Measurements from ENCODE around the gene FBRS.
"Not testable (repeated sequence)": the region's sequence is repeated elsewhere in the genome, so short reads cannot be mapped to it uniquely, and the experiment has no call there.

The FBRS gene

GRCh38 chr16:30692396-30693064 lies 34.3 kb downstream of the FBRS start:
- H3K4me1 ChIP-seq (ENCODE audit: insufficient read depth, low read length): peaks cover 3% of the 10 kb centered on the region; the same call in 1 of the 2 replicates
- no peaks in the 10 kb centered on the region for H3K9me3 ChIP-seq (ENCODE audit: control insufficient read depth, insufficient read depth, low read length)
- no peak overlapping the region for H3K9ac ChIP-seq (ENCODE audit: low read depth, low read length)
- H3K36me3 ChIP-seq (ENCODE audit: insufficient read depth, low read length): no peaks in the 10 kb centered on the region

- H3K4me1 ChIP-seq (ENCODE audit: insufficient read depth, low read length): peaks cover 3% of the 10 kb centered on the region; the same call in 1 of the 2 replicates
- no peaks in the 10 kb centered on the region for H3K36me3 ChIP-seq (ENCODE audit: insufficient read depth, low read length)
- no peak overlapping the region for H3K9ac ChIP-seq (ENCODE audit: low read depth, low read length)
These were observed 36.9 kb downstream of the FBRS start for GRCh38 chr16:30694926-30695693.

GRCh38 chr16:30696646-30697045 lies 38.4 kb downstream of the FBRS start:
- H3K4me1 ChIP-seq (ENCODE audit: insufficient read depth, low read length); H3K36me3 ChIP-seq (ENCODE audit: insufficient read depth, low read length); H3K9ac ChIP-seq (ENCODE audit: low read depth, low read length); H3K9me3 ChIP-seq (ENCODE audit: control insufficient read depth, insufficient read depth, low read length): not testable (repeated sequence)

More at GRCh38 chr16:30694926-30695693, 36.9 kb downstream of the FBRS start:
- H3K9me3 ChIP-seq (ENCODE audit: control insufficient read depth, insufficient read depth, low read length): no peaks in the 10 kb centered on the region

- Histone ChIP-seq H3K9me3 (ENCODE audit: control insufficient read depth, insufficient read depth, low read length) (no peaks in the 10 kb centered on the region), H3K4me1 (ENCODE audit: insufficient read depth, low read length) (no peaks in the 10 kb centered on the region), H3K36me3 (ENCODE audit: insufficient read depth, low read length) (peaks cover 4% of the 10 kb centered on the region), H3K9ac (ENCODE audit: low read depth, low read length) (peak overlapping the region; percentile 94; the same call in 1 of the 2 replicates)
These were observed 39.3 kb downstream of the FBRS start for GRCh38 chr16:30697264-30698138.

GRCh38 chr16:30698139-30698815 lies 40.0 kb downstream of the FBRS start:
- Histone ChIP-seq H3K9ac (ENCODE audit: low read depth, low read length) (peak overlapping the region; percentile 94), H3K9me3 (ENCODE audit: control insufficient read depth, insufficient read depth, low read length) (no peaks in the 10 kb centered on the region), H3K36me3 (ENCODE audit: insufficient read depth, low read length) (peaks cover 4% of the 10 kb centered on the region), H3K4me1 (ENCODE audit: insufficient read depth, low read length) (no peaks in the 10 kb centered on the region)

GRCh38 chr16:30698816-30699614 lies 40.8 kb downstream of the FBRS start, which contains the start of gene SRCAP:
TSS of gene SRCAP (plus strand) at chr16:30699171. CDS start at chr16:30700825, 1,654 bp downstream.
- Histone ChIP-seq H3K4me1 (ENCODE audit: insufficient read depth, low read length) (no peaks in the 10 kb centered on the region), H3K9ac (ENCODE audit: low read depth, low read length) (peak within 1 kb of the TSS; percentile 94), H3K9me3 (ENCODE audit: control insufficient read depth, insufficient read depth, low read length) (no peaks in the 10 kb centered on the region), H3K36me3 (ENCODE audit: insufficient read depth, low read length) (peaks cover 4% of the 10 kb centered on the region)

- peaks cover 10% of the 10 kb centered on the region for H3K36me3 ChIP-seq (ENCODE audit: insufficient read depth, low read length)
These were observed 41.4 kb downstream of the FBRS start for GRCh38 chr16:30699615-30700099.

GRCh38 chr16:30700491-30700890 lies 42.3 kb downstream of the FBRS start:
- Histone ChIP-seq H3K9me3 (ENCODE audit: control insufficient read depth, insufficient read depth, low read length) (no peaks in the 10 kb centered on the region), H3K9ac (ENCODE audit: low read depth, low read length) (no peak overlapping the region), H3K4me1 (ENCODE audit: insufficient read depth, low read length) (no peaks in the 10 kb centered on the region), H3K36me3 (ENCODE audit: insufficient read depth, low read length) (peaks cover 13% of the 10 kb centered on the region)

More at GRCh38 chr16:30699615-30700099, 41.4 kb downstream of the FBRS start:
- Histone ChIP-seq H3K4me1 (ENCODE audit: insufficient read depth, low read length) (no peaks in the 10 kb centered on the region), H3K9ac (ENCODE audit: low read depth, low read length) (peak overlapping the region; percentile 94), H3K9me3 (ENCODE audit: control insufficient read depth, insufficient read depth, low read length) (no peaks in the 10 kb centered on the region)

- Histone ChIP-seq H3K36me3 (ENCODE audit: insufficient read depth, low read length) (peaks cover 14% of the 10 kb centered on the region), H3K9me3 (ENCODE audit: control insufficient read depth, insufficient read depth, low read length) (no peaks in the 10 kb centered on the region), H3K4me1 (ENCODE audit: insufficient read depth, low read length) (no peaks in the 10 kb centered on the region), H3K9ac (ENCODE audit: low read depth, low read length) (no peak overlapping the region)
These were observed 42.7 kb downstream of the FBRS start for GRCh38 chr16:30700971-30701370.

- not testable (repeated sequence) for H3K9me3 ChIP-seq (ENCODE audit: control insufficient read depth, insufficient read depth, low read length); H3K4me1 ChIP-seq (ENCODE audit: insufficient read depth, low read length); H3K9ac ChIP-seq (ENCODE audit: low read depth, low read length)
- H3K36me3 ChIP-seq (ENCODE audit: insufficient read depth, low read length): peaks cover 30% of the 10 kb centered on the region
These were observed 44.8 kb downstream of the FBRS start for GRCh38 chr16:30703071-30703470.

- peaks cover 30% of the 10 kb centered on the region for H3K36me3 ChIP-seq (ENCODE audit: insufficient read depth, low read length)
- H3K4me1 ChIP-seq (ENCODE audit: insufficient read depth, low read length): no peaks in the 10 kb centered on the region
- no peak overlapping the region for H3K9ac ChIP-seq (ENCODE audit: low read depth, low read length)
- no peaks in the 10 kb centered on the region for H3K9me3 ChIP-seq (ENCODE audit: control insufficient read depth, insufficient read depth, low read length)
These were observed 45.7 kb downstream of the FBRS start for GRCh38 chr16:30703971-30704370.

GRCh38 chr16:30706046-30706445 lies 47.8 kb downstream of the FBRS start:
- Histone ChIP-seq H3K4me1 (ENCODE audit: insufficient read depth, low read length) (no peaks in the 10 kb centered on the region), H3K9me3 (ENCODE audit: control insufficient read depth, insufficient read depth, low read length) (no peaks in the 10 kb centered on the region), H3K9ac (ENCODE audit: low read depth, low read length) (no peak overlapping the region), H3K36me3 (ENCODE audit: insufficient read depth, low read length) (peaks cover 44% of the 10 kb centered on the region)

GRCh38 chr16:30710971-30711370 lies 52.7 kb downstream of the FBRS start:
- H3K4me1 ChIP-seq (ENCODE audit: insufficient read depth, low read length): no peaks in the 10 kb centered on the region
- H3K36me3 ChIP-seq (ENCODE audit: insufficient read depth, low read length): peaks cover 63% of the 10 kb centered on the region
- no peaks in the 10 kb centered on the region for H3K9me3 ChIP-seq (ENCODE audit: control insufficient read depth, insufficient read depth, low read length)
- H3K9ac ChIP-seq (ENCODE audit: low read depth, low read length): no peak overlapping the region

Data from ES-I3 (cell line).